Measurements from ENCODE around the gene NPRL2.

GRCh38 chr3:50358355-50358910 is 7.9 kb upstream of the NPRL2 start:
- TF ChIP-seq, protein P1, sequence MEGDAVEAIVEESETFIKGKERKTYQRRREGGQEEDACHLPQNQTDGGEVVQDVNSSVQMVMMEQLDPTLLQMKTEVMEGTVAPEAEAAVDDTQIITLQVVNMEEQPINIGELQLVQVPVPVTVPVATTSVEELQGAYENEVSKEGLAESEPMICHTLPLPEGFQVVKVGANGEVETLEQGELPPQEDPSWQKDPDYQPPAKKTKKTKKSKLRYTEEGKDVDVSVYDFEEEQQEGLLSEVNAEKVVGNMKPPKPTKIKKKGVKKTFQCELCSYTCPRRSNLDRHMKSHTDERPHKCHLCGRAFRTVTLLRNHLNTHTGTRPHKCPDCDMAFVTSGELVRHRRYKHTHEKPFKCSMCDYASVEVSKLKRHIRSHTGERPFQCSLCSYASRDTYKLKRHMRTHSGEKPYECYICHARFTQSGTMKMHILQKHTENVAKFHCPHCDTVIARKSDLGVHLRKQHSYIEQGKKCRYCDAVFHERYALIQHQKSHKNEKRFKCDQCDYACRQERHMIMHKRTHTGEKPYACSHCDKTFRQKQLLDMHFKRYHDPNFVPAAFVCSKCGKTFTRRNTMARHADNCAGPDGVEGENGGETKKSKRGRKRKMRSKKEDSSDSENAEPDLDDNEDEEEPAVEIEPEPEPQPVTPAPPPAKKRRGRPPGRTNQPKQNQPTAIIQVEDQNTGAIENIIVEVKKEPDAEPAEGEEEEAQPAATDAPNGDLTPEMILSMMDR (IDR thresholded peaks at IDR 0.05; ENCODE audit: insufficient read depth, low read length, poor library complexity, severe bottlenecking), result no peak
- no peak for TF ChIP-seq EZH2phosphoT487 (conservative IDR thresholded peaks at IDR 0.05; ENCODE audit: low read length)

All from SU-DHL-6 (cell line).